Adrenal gland (tissue), 12 donors: Measurements from ENCODE around the gene COPZ2. TPM values are rescaled to one million over a fixed set of nuclear protein-coding genes. Genes with fewer than 3 reads are reported as not detected.

Experiments used
- DNase-seq, 7 donors: peaks; one replicate each; pipeline ENCODE4 v3.0.0-alpha.2; 2019 to 2020
- H3K27ac ChIP-seq, 5 donors: fragments of 200-600 bp; sonication (generic) in 4 of 5; 1 replicate in 3 of 5; 2 replicates in 2 of 5; pipeline versions ENCODE4 v1.5.1 to v1.8.0; 2016 to 2020; ENCODE audit warnings: mild to moderate bottlenecking in 1 of 5
- H3K27me3 ChIP-seq: fragments of 200-600 bp; 2 replicates; pipeline ENCODE4 v1.8.0; 2021
- H3K36me3 ChIP-seq, 2 donors: fragments of 200-600 bp; replicated peaks in 1 of 2; 1 replicate in 1 of 2; 2 replicates in 1 of 2; pipeline versions ENCODE4 v1.5.1 to v1.8.0; 2018 to 2022
- H3K4me1 ChIP-seq, 2 donors: fragments of 200-600 bp; replicated peaks in 1 of 2; 1 replicate in 1 of 2; 2 replicates in 1 of 2; pipeline versions ENCODE4 v1.5.1 to v1.8.0; 2018 to 2021
- H3K4me3 ChIP-seq, 4 donors: fragments of 200-600 bp; sonication (generic) in 3 of 4; one replicate each; pipeline ENCODE4 v1.5.1; 2016 to 2018
- H3K9me3 ChIP-seq, 3 donors: fragments of 200-600 bp; sonication (generic) in 1 of 3; replicated peaks in 1 of 3; 1 replicate in 2 of 3; 2 replicates in 1 of 3; pipeline versions ENCODE4 v1.5.1 to v1.8.0; 2016 to 2021
- POLR2A ChIP-seq, 2 donors: fragments of 450-650 bp; IDR thresholded peaks; one replicate each; pipeline ENCODE4 v1.6.1; 2017; ENCODE audit warnings: antibody characterized with exemption in 2 of 2, mild to moderate bottlenecking in 2 of 2, moderate library complexity in 1 of 2
- WGBS, 4 donors: extraction: QIAGEN DNeasy Blood & Tissue Kit in 2 of 4; methylation state at CpG; one replicate each; pipeline versions ENCODE4 v1.1.5 to v1.1.7; 2013 to 2017; 5-methylcytosine and 5-hydroxymethylcytosine counted together
- intact Hi-C, 2 donors: fragments of 100-400 bp; cut with DNase I; formaldehyde crosslinking; loops; one replicate each; pipeline versions ENCODE4 v1.14.1 to v1.15.0; 2022 to 2023
- polyA plus RNA-seq, 3 donors: library from polyadenylated mRNA; stranded (reverse); fragments of 200-250 nt in 2 of 3; fragments of 350-450 nt in 1 of 3; fragmentation: Illumina TruSeq in 1 of 3; extraction: RNeasy Lipid Tissue Mini Kit (QIAGEN cat#74804) in 1 of 3; gene quantifications; one replicate each; pipeline ENCODE4 v1.2.3, GENCODE V29; 2013 to 2014
- total RNA-seq, 9 donors: library from RNA; depleted of rRNA in 4 of 9; stranded (reverse); fragments of >200 nt in 4 of 9; fragments of 120-200 nt in 1 of 9; fragmentation: NEBNext Ultra II Directional in 1 of 9; extraction: Animal tissue kit (Norgen Biotek cat#: 25700) in 1 of 9; gene quantifications; one replicate each; pipeline versions ENCODE4 v1.1.0 to v1.2.4, GENCODE V29; 2013 to 2023
- TF ChIP-seq, protein P1 (sequence below), 6 experiments: fragments of 450-650 bp in 4 of 6; fragments of 200-600 bp in 2 of 6; sonication (generic) in 1 of 6; IDR thresholded peaks; 1 replicate in 5 of 6; 2 replicates in 1 of 6; pipeline versions ENCODE4 v1.5.1 to v1.8.0; 2016 to 2021; ENCODE audit warnings: antibody characterized with exemption in 6 of 6, mild to moderate bottlenecking in 2 of 6, moderate library complexity in 1 of 6
- donor health status: healthy with polysubstance abuse.
- donor health status: Bipolar disorder and iron deficiency.
- donor health status: DM: yes; HTN: yes; CAD: no.
- donor health status: DM: no; HTN: no; CAD: no.
- donor health status: DM: no; HTN: no; CAD: no.
- donor health status: DM: yes; HTN: yes; CAD: no.

The COPZ2 gene
- total and polyA plus RNA-seq, 12 donors: 16.3 to 60.1 (median 42.4) TPM

DNA sequence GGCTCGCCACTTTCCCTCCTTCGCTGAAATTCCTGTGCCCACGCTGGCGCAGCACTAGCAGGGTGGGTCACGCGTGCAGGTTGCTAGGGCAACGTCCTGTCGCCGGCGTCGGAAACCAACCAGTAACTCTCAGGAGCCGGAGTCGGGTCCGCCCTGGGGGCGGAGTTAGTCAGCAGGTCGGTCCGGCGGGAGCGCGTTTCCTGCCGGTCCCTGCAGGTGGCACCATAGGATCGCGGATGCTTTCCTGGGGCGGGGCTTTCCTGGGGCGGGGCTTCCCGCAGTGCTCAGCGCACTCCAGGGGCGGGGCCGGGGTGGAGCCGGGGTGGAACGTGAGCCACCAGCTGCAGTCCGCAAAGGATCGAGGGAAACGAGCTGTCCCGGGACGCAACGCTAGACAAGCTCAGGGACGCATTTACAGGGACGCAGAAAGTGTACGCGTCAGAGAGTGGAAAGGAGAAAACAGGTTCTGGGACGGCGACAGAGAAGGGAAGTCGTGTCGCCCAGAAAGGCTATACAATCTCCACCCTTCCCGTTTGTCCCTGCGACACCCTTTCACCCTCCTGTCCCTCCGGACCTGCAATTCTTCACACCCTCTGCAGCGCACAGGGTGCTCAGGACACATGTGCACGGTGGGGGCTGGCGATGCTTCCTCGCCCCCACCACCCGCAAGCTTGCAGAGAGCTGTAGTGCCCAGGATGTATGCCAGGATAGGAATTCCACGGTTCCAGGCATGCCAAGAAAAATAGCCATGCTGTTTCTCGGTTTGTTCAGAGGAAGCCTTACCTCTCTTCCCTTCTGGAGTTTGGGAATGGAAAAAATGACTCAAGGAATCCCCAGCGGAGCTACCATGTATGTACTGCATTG, 12.3 kb downstream of the COPZ2 start:
- Histone ChIP-seq H3K9me3 (no peaks in the 10 kb centered on the region), H3K4me3 (peak overlapping the region in 2 of 4 donors; percentile 30 to 59), H3K4me1 (peaks cover 30 to 37% of the 10 kb centered on the region in 2 donors), H3K27me3 (no peaks in the 10 kb centered on the region), H3K27ac (peak overlapping the region; percentile 64 to 93 (median 84)), H3K36me3 (no peaks in the 10 kb centered on the region)
- intact Hi-C loops: loop anchor here (5.0 to 10.0 kb wide), 4 partner anchors 52 to 590 kb away; partner anchors contain the start of genes HOXB7 (in 1 of the 2) and HOXB8 (in 1 of the 2)
- TF ChIP-seq, protein P1, sequence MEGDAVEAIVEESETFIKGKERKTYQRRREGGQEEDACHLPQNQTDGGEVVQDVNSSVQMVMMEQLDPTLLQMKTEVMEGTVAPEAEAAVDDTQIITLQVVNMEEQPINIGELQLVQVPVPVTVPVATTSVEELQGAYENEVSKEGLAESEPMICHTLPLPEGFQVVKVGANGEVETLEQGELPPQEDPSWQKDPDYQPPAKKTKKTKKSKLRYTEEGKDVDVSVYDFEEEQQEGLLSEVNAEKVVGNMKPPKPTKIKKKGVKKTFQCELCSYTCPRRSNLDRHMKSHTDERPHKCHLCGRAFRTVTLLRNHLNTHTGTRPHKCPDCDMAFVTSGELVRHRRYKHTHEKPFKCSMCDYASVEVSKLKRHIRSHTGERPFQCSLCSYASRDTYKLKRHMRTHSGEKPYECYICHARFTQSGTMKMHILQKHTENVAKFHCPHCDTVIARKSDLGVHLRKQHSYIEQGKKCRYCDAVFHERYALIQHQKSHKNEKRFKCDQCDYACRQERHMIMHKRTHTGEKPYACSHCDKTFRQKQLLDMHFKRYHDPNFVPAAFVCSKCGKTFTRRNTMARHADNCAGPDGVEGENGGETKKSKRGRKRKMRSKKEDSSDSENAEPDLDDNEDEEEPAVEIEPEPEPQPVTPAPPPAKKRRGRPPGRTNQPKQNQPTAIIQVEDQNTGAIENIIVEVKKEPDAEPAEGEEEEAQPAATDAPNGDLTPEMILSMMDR (IDR thresholded peaks at IDR 0.05): peak; percentile 67 to 92 (median 82)
- TF ChIP-seq POLR2A (IDR thresholded peaks at IDR 0.05): peak in 1 of 2 donors; percentile 85
- DNase-seq: peak; percentile 98 to 99 (median 99)
- 0 to 1% (median 1%) methylated on average over 34 to 56 of the region's 56 CpGs for WGBS, 4 donors

DNA sequence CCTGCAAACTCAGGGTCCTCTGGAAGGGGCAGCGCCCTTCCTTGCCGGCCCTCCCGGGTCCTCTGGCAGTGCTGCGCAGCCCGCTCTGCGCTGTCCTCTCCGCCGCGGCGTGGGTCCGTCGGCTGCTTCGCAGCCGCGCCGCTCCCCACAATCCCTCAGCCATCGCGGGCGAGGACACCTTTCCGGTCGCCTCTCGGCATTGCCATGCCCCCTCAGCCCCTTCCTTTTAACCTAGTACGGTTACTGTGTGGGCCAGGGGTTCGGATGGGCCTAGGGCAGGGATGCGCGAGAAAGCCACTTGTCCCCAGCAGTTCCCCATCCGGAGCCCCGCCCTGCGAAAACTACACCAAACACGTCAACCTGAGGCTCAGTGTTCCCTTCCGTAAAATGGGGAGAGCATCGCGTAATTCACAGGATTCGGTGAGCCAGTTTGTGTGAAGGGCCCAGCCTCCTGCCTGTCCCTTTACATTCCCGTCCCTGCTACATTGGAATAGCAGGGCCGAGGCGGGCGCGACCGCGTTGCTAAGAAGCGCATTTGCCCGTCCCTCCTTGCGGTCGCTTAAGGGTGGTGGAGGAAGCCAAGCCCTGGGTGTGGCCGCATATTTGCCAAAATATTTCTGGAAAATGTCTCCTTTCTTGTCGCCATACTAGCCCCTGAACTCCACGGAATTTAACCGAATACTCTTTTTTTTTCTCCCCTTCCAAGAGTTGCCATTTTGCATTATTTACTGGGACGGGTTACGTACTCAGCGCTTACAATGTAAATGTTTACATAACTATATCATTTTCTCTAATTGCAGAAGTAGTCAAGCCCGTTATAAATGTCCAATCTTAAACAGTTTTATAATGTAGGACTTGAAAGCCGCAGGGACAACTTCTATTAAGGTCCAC, 13.2 kb downstream of the COPZ2 start:
- H3K9me3 ChIP-seq: no peaks in the 10 kb centered on the region
- peak; percentile 46 to 70 (median 57) for DNase-seq
- TF ChIP-seq POLR2A (IDR thresholded peaks at IDR 0.05): no peak
- TF ChIP-seq, protein P1 (IDR thresholded peaks at IDR 0.05): no peak
- no peaks in the 10 kb centered on the region for H3K36me3 ChIP-seq
- peak overlapping the region in 2 of 4 donors; percentile 30 to 57 for H3K4me3 ChIP-seq
- 2 to 5% (median 2%) methylated on average over 31 to 54 of the region's 54 CpGs for WGBS, 4 donors
- H3K4me1 ChIP-seq: peaks cover 30 to 37% of the 10 kb centered on the region in 2 donors
- H3K27me3 ChIP-seq: no peaks in the 10 kb centered on the region
- peak overlapping the region in 4 of 5 donors; percentile 29 to 85 (median 62) for H3K27ac ChIP-seq
- intact Hi-C loops: loop anchor here (5.0 to 10.0 kb wide), 4 partner anchors 53 to 590 kb away; partner anchors contain the start of genes HOXB7 (in 1 of the 2) and HOXB8 (in 1 of the 2)

DNA sequence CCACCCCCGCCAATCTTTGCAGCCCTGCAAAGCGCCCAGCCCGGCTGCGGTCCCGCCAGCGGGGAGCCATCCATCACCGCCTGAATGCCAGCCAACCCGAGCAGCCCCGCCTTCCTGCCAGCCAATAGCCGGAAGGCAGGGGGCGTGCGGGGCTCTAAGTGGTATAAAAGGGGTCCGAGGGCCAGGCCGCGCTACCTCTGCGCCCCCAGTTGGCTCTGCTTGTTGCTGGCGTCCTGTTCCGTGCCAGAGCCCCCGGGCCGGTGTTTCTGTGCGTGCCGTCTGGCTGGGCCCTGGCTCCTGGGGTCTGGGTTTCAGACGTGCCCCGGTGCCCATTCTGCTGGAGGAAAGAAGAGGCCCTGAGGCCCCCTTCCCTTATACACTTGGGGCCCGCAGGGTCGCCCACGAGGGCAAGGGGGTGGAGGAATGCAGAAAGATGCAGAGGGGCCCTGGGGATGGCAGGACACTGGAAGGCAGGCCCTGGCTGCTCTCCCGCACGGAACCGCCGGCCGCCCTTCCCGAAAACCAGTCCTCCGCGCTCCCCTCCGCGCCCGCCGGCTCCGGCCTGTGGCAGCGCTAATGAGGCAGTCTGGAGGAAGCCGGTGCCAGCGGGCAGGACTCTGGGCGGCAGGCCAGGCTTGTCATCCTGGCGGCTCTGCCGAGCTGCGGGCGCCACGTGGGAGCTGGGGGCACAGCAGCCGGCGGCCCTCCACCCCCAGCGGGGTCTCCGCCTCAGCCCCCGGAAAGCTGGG, 14.0 kb downstream of the COPZ2 start:
- H3K27ac ChIP-seq: peak overlapping the region in 4 of 5 donors; percentile 29 to 85 (median 62)

More for the DNA sequence above, 14.0 kb downstream of the COPZ2 start:
- Histone ChIP-seq H3K36me3 (no peaks in the 10 kb centered on the region), H3K4me1 (peaks cover 30 to 37% of the 10 kb centered on the region in 2 donors), H3K4me3 (peak overlapping the region in 2 of 4 donors; percentile 30 to 57), H3K27me3 (no peaks in the 10 kb centered on the region), H3K9me3 (no peaks in the 10 kb centered on the region)
- WGBS, 4 donors: 0 to 2% (median 0%) methylated on average over 1 to 54 of the region's 54 CpGs
- DNase-seq: peak; percentile 89 to 94 (median 92)
- peak in 1 of 2 donors; percentile 57 for TF ChIP-seq POLR2A (IDR thresholded peaks at IDR 0.05)
- TF ChIP-seq, protein P1 (IDR thresholded peaks at IDR 0.05): peak in 5 of 6 experiments; percentile 9 to 48 (median 41)
- intact Hi-C loops: loop anchor here in 1 of 2 donors (10.0 kb wide), 1 partner anchor 591 kb away; the partner anchor contains the start of genes HOXB7 and HOXB8
